Measurements from ENCODE around the gene LPIN1.

DNA sequence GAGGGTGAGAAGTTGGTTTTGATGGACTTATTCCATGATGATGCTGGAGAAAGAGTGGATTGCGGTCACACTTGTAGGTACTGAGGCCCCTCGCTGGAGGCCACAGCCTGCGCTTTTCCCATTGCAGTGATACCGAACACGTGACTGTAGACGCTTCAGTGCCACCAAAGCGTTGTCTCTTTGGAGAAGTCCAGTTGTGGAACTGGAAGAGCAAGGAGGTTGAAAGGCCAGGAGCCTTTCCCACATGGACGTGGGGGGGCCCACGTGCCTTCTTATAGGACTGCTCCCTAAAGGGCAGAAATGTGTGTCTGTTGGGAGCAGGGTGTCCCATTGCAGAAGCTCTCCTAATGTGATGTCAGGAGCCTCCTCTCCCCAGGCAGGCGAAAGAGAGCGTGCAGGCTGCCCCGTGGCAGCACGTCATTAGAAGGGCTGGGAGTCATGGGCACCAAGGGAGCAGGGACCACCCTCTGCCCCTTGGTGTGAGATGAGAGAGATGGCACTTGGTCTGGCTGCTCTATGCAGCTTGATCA lies 31.5 kb downstream of the LPIN1 start:
- TF ChIP-seq, protein P1, sequence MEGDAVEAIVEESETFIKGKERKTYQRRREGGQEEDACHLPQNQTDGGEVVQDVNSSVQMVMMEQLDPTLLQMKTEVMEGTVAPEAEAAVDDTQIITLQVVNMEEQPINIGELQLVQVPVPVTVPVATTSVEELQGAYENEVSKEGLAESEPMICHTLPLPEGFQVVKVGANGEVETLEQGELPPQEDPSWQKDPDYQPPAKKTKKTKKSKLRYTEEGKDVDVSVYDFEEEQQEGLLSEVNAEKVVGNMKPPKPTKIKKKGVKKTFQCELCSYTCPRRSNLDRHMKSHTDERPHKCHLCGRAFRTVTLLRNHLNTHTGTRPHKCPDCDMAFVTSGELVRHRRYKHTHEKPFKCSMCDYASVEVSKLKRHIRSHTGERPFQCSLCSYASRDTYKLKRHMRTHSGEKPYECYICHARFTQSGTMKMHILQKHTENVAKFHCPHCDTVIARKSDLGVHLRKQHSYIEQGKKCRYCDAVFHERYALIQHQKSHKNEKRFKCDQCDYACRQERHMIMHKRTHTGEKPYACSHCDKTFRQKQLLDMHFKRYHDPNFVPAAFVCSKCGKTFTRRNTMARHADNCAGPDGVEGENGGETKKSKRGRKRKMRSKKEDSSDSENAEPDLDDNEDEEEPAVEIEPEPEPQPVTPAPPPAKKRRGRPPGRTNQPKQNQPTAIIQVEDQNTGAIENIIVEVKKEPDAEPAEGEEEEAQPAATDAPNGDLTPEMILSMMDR (IDR thresholded peaks at IDR 0.05) = no peak
- no peak for TF ChIP-seq POLR2A (IDR thresholded peaks at IDR 0.05)
